ENCODE measurements around the gene CMIP. TPM values are rescaled to one million over a fixed set of nuclear protein-coding genes. Genes with fewer than 3 reads are reported as not detected.

CMIP gene
- polyA plus RNA-seq, 1 of the 3 experiments (the other 2 are of a cell fraction) = 5.4 TPM

DNA sequence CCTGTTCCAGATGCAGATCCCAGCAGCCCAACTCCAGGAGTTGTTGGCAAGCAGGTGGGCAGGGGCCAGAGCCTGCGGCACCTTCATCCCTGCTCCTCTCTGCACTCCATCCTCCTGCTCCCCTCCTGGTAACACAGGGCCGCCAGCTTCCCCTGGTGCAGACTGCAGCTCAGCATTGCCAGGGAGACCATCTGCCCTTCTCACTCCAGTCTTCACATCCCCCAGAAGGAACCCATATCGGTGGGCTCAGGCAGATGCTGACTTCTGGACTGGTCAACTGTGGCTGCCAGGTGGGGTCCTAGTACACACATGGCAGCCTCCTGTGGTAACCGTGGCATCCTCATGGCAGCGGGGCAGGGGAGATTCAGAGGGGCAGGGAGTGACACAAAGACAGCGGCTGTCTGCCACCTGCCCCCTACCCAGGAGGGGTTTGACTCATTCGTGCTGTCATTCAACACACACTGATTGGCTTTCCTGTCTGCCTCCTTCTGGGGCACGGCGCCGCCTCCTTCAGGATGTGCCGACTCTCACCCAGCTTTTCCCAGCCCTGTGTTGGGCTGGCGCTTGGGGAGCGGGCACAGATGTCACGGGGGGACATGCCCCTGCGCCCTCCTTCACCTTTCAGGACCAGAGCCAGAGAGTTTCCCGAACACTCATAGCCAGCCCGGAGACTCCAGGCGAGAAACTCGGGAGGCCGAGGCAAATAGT lies 120.9 kb downstream of the CMIP start:
- no peak for DNase-seq
- H3K9ac ChIP-seq = no peak overlapping the region
- H3K4me1 ChIP-seq (ENCODE audit: control insufficient read depth in 1 of 2, insufficient read depth in 2 of 2, low read depth in 1 of 2, low read length in 1 of 2) = peaks cover 14 to 16% of the 10 kb centered on the region in 2 experiments; a peak in 2 of 4 replicates
- no peaks in the 10 kb centered on the region for H3K9me2 ChIP-seq
- peaks cover 28% of the 10 kb centered on the region for H4K20me1 ChIP-seq (ENCODE audit: insufficient read depth)
- no peak for TF ChIP-seq FOXM1 (IDR thresholded peaks at IDR 0.05; ENCODE audit: low read depth)
- no peak for TF ChIP-seq YY1 (IDR thresholded peaks at IDR 0.05; ENCODE audit: low read depth)
- TF ChIP-seq EZH2phosphoT487 (IDR thresholded peaks at IDR 0.05; ENCODE audit: borderline replicate concordance, low read depth) = no peak
- TF ChIP-seq TAF1 (IDR thresholded peaks at IDR 0.05; ENCODE audit: borderline replicate concordance, low read depth, low read length) = no peak
- TF ChIP-seq, protein P1, sequence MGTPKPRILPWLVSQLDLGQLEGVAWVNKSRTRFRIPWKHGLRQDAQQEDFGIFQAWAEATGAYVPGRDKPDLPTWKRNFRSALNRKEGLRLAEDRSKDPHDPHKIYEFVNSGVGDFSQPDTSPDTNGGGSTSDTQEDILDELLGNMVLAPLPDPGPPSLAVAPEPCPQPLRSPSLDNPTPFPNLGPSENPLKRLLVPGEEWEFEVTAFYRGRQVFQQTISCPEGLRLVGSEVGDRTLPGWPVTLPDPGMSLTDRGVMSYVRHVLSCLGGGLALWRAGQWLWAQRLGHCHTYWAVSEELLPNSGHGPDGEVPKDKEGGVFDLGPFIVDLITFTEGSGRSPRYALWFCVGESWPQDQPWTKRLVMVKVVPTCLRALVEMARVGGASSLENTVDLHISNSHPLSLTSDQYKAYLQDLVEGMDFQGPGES (IDR thresholded peaks at IDR 0.05; ENCODE audit: low read depth, low read length) = no peak
- TF ChIP-seq RCOR1 (IDR thresholded peaks at IDR 0.05; ENCODE audit: low read length) = no peak
- TF ChIP-seq, protein P2, sequence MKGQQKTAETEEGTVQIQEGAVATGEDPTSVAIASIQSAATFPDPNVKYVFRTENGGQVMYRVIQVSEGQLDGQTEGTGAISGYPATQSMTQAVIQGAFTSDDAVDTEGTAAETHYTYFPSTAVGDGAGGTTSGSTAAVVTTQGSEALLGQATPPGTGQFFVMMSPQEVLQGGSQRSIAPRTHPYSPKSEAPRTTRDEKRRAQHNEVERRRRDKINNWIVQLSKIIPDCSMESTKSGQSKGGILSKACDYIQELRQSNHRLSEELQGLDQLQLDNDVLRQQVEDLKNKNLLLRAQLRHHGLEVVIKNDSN (IDR thresholded peaks at IDR 0.05; ENCODE audit: borderline replicate concordance, low read depth) = no peak
- no peak for TF ChIP-seq GABPA (IDR thresholded peaks at IDR 0.05; ENCODE audit: low read depth)
- no peak for TF ChIP-seq FOSL2 (IDR thresholded peaks at IDR 0.05; ENCODE audit: borderline replicate concordance, low read depth)
- no peak for TF ChIP-seq MXI1 (IDR thresholded peaks at IDR 0.05; ENCODE audit: low read depth, low read length)
- TF ChIP-seq ELF1 (IDR thresholded peaks at IDR 0.05) = no peak
- TF ChIP-seq, protein P3, sequence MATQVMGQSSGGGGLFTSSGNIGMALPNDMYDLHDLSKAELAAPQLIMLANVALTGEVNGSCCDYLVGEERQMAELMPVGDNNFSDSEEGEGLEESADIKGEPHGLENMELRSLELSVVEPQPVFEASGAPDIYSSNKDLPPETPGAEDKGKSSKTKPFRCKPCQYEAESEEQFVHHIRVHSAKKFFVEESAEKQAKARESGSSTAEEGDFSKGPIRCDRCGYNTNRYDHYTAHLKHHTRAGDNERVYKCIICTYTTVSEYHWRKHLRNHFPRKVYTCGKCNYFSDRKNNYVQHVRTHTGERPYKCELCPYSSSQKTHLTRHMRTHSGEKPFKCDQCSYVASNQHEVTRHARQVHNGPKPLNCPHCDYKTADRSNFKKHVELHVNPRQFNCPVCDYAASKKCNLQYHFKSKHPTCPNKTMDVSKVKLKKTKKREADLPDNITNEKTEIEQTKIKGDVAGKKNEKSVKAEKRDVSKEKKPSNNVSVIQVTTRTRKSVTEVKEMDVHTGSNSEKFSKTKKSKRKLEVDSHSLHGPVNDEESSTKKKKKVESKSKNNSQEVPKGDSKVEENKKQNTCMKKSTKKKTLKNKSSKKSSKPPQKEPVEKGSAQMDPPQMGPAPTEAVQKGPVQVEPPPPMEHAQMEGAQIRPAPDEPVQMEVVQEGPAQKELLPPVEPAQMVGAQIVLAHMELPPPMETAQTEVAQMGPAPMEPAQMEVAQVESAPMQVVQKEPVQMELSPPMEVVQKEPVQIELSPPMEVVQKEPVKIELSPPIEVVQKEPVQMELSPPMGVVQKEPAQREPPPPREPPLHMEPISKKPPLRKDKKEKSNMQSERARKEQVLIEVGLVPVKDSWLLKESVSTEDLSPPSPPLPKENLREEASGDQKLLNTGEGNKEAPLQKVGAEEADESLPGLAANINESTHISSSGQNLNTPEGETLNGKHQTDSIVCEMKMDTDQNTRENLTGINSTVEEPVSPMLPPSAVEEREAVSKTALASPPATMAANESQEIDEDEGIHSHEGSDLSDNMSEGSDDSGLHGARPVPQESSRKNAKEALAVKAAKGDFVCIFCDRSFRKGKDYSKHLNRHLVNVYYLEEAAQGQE (IDR thresholded peaks at IDR 0.05; ENCODE audit: low read depth, low read length) = no peak
- no peak for TF ChIP-seq NRF1 (IDR thresholded peaks at IDR 0.05; ENCODE audit: low read depth, low read length)
- no peak for TF ChIP-seq JUND (IDR thresholded peaks at IDR 0.05)
- TF ChIP-seq, protein P4, sequence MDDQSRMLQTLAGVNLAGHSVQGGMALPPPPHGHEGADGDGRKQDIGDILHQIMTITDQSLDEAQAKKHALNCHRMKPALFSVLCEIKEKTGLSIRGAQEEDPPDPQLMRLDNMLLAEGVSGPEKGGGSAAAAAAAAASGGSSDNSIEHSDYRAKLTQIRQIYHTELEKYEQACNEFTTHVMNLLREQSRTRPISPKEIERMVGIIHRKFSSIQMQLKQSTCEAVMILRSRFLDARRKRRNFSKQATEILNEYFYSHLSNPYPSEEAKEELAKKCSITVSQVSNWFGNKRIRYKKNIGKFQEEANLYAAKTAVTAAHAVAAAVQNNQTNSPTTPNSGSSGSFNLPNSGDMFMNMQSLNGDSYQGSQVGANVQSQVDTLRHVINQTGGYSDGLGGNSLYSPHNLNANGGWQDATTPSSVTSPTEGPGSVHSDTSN (IDR thresholded peaks at IDR 0.05) = no peak
- TF ChIP-seq, protein P5, sequence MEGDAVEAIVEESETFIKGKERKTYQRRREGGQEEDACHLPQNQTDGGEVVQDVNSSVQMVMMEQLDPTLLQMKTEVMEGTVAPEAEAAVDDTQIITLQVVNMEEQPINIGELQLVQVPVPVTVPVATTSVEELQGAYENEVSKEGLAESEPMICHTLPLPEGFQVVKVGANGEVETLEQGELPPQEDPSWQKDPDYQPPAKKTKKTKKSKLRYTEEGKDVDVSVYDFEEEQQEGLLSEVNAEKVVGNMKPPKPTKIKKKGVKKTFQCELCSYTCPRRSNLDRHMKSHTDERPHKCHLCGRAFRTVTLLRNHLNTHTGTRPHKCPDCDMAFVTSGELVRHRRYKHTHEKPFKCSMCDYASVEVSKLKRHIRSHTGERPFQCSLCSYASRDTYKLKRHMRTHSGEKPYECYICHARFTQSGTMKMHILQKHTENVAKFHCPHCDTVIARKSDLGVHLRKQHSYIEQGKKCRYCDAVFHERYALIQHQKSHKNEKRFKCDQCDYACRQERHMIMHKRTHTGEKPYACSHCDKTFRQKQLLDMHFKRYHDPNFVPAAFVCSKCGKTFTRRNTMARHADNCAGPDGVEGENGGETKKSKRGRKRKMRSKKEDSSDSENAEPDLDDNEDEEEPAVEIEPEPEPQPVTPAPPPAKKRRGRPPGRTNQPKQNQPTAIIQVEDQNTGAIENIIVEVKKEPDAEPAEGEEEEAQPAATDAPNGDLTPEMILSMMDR (IDR thresholded peaks at IDR 0.05) = no peak
- TF ChIP-seq RFX5 (IDR thresholded peaks at IDR 0.05; ENCODE audit: low read length) = no peak
- H3K36me3 ChIP-seq (replicated peaks in 1 of 2; ENCODE audit: control insufficient read depth in 1 of 2, insufficient read depth in 2 of 2, low read length in 1 of 2) = no peaks in the 10 kb centered on the region
- ChIA-PET CTCF (no interaction called here), POLR2A (no interaction called here)
- no peak overlapping the region for H3K4me3 ChIP-seq (ENCODE audit: low read depth in 2 of 2, low read length in 1 of 2)
- H3K27ac ChIP-seq (ENCODE audit: low read depth in 2 of 2, low read length in 1 of 2) = no peak overlapping the region
- H3K9me3 ChIP-seq = no peaks in the 10 kb centered on the region
- no peak overlapping the region for H3K4me2 ChIP-seq
- peaks cover 20% of the 10 kb centered on the region; the same call in 1 of the 2 replicates for H3K79me2 ChIP-seq (ENCODE audit: insufficient read depth)
- H3K27me3 ChIP-seq (ENCODE audit: insufficient read depth) = no peaks in the 10 kb centered on the region
- no peak overlapping the region for H2AFZ ChIP-seq (ENCODE audit: low read depth)
- 92% methylated on average over 13 of the region's 20 CpGs for WGBS (ENCODE audit: low lambda C conversion rate)
- H3F3A ChIP-seq (replicated peaks; ENCODE audit: insufficient read depth) = peaks cover 5% of the 10 kb centered on the region

Data from SK-N-SH (cell line).